Keratinocyte (primary cell): ENCODE measurements around the gene MAPK12. TPM values are rescaled to one million over a fixed set of nuclear protein-coding genes. Genes with fewer than 3 reads are reported as not detected.

Experiments
- DNase-seq: peaks from one replicate; pipeline ENCODE4 v3.0.0-alpha.2; 2011; ENCODE audit warnings: low read depth, missing footprints, low spot score
- FAIRE-seq: peaks from 2 replicates; lab custom pipeline; 2011; peaks lifted over from hg19 to GRCh38; lab: Jason Lieb, UNC
- H2AFZ ChIP-seq: 2 replicates; pipeline ENCODE4 v1.6.0; 2012; ENCODE audit warnings: low read length, control low read depth, inconsistent platforms; ENCODE audit not compliant: control insufficient read depth
- H3K27ac ChIP-seq: 2 replicates; pipeline ENCODE4 v1.5.1; 2011; ENCODE audit warnings: low read length; ENCODE audit not compliant: control insufficient read depth, insufficient read depth
- H3K27me3 ChIP-seq: 3 replicates; pipeline ENCODE4 v1.6.0; 2011; ENCODE audit warnings: low read length; ENCODE audit not compliant: control insufficient read depth, insufficient read depth; ENCODE audit errors: extremely low read depth
- H3K36me3 ChIP-seq, 2 experiments: 2 replicates in 1 of 2; 3 replicates in 1 of 2; pipeline ENCODE4 v1.5.1; 2011; ENCODE audit warnings: low read length in 2 of 2, mild to moderate bottlenecking in 1 of 2; ENCODE audit not compliant: control insufficient read depth in 2 of 2, insufficient read depth in 2 of 2; ENCODE audit errors: extremely low read depth in 1 of 2
- H3K4me1 ChIP-seq: 3 replicates; pipeline ENCODE4 v1.5.1; 2011; ENCODE audit warnings: low read length; ENCODE audit not compliant: control insufficient read depth, insufficient read depth; ENCODE audit errors: extremely low read depth
- H3K4me2 ChIP-seq: 3 replicates; pipeline ENCODE4 v1.6.0; 2011; ENCODE audit warnings: low read depth, low read length; ENCODE audit not compliant: control insufficient read depth, insufficient read depth; ENCODE audit errors: extremely low read depth
- H3K4me3 ChIP-seq, 3 experiments: fragments of 200-600 bp in 1 of 3; sonication (generic) in 1 of 3; 2 replicates in 2 of 3; 3 replicates in 1 of 3; pipeline ENCODE4 v1.5.1; 2011 to 2016; ENCODE audit warnings: low read length in 3 of 3, mild to moderate bottlenecking in 3 of 3, control low read depth in 2 of 3, inconsistent platforms in 1 of 3, low read depth in 1 of 3, mixed read lengths in 1 of 3, mixed run types in 1 of 3, moderate library complexity in 1 of 3; ENCODE audit not compliant: control insufficient read depth in 2 of 3, insufficient read depth in 2 of 3; ENCODE audit errors: extremely low read depth in 1 of 3
- H3K79me2 ChIP-seq: 2 replicates; pipeline ENCODE4 v1.6.0; 2012; ENCODE audit warnings: low read length; ENCODE audit not compliant: control insufficient read depth, insufficient read depth
- H3K9ac ChIP-seq: 3 replicates; pipeline ENCODE4 v1.6.0; 2011; ENCODE audit warnings: low read length; ENCODE audit not compliant: control insufficient read depth, insufficient read depth; ENCODE audit errors: extremely low read depth
- H3K9me1 ChIP-seq: 3 replicates; pipeline ENCODE4 v1.6.0; 2011; ENCODE audit warnings: low read length; ENCODE audit not compliant: control insufficient read depth, insufficient read depth; ENCODE audit errors: extremely low read depth
- H3K9me3 ChIP-seq: 2 replicates; pipeline ENCODE4 v1.5.1; 2012; ENCODE audit warnings: low read depth, low read length; ENCODE audit not compliant: control insufficient read depth
- H4K20me1 ChIP-seq: 3 replicates; pipeline ENCODE4 v1.6.0; 2011; ENCODE audit warnings: low read length; ENCODE audit not compliant: control insufficient read depth, insufficient read depth; ENCODE audit errors: extremely low read depth
- CTCF ChIP-seq, 3 experiments: IDR thresholded peaks in 1 of 3; conservative IDR thresholded peaks in 1 of 3; optimal IDR thresholded peaks in 1 of 3; 2 replicates in 2 of 3; 3 replicates in 1 of 3; pipeline versions ENCODE3 to v1.5.1; 2011; ENCODE audit warnings: low read length in 3 of 3, mild to moderate bottlenecking in 3 of 3, moderate library complexity in 2 of 3, control low read depth in 1 of 3, inconsistent platforms in 1 of 3; ENCODE audit not compliant: insufficient read depth in 2 of 3; ENCODE audit errors: extremely low read depth in 1 of 3
- EZH2 ChIP-seq: IDR thresholded peaks from one replicate; pipeline ENCODE4 v1.6.1; 2012; ENCODE audit warnings: inconsistent platforms, mild to moderate bottlenecking, low read length, moderate library complexity
- dilution Hi-C: fragments of 300-500 bp; cut with MboI; formaldehyde crosslinking; loops from one replicate; pipeline ENCODE4 v1.7.0; 2020; ENCODE audit warnings: low sequenced_read_pairs; ENCODE audit not compliant: extremely low pct_ligation_motif_present
- polyA plus RNA-seq, 5 experiments: library from polyadenylated mRNA; depleted of rRNA in 3 of 5; stranded (reverse) in 3 of 5; stranded (forward) in 1 of 5; unstranded in 1 of 5; fragments of >200 nt; gene quantifications; 1 replicate in 1 of 5; 2 replicates in 3 of 5; 3 replicates in 1 of 5; pipeline versions ENCODE4 v1.2.1 to v1.2.3, GENCODE V29; 2011 to 2012; ENCODE audit warnings: missing spikeins in 2 of 5, low read depth in 1 of 5, low replicate concordance in 1 of 5

The MAPK12 gene
- polyA plus RNA-seq, 1 donor (not counting 4 experiments of a cell fraction or from before 2014, with no cell fraction given): 10.1 TPM

GRCh38 chr22:50207383-50208140 lies 53.9 kb downstream of the MAPK12 start:
- peaks cover 2% of the 10 kb centered on the region for H3K9me1 ChIP-seq
- no peaks in the 10 kb centered on the region for H3K9me3 ChIP-seq
- H3K36me3 ChIP-seq: peaks cover 21 to 30% of the 10 kb centered on the region in 2 experiments
- TF ChIP-seq CTCF (optimal IDR thresholded peaks at IDR 0.05 in 1 of 3, IDR thresholded peaks at IDR 0.05 in 1 of 3, conservative IDR thresholded peaks at IDR 0.05 in 1 of 3; ENCODE audit: extremely low read depth in 1 of 3, insufficient read depth in 2 of 3, low read length in 3 of 3) (no peak), EZH2 (no peak)
- FAIRE-seq: no peak
- H3K4me1 ChIP-seq: peaks cover 6% of the 10 kb centered on the region
- H3K4me2 ChIP-seq: no peak overlapping the region
- H3K9ac ChIP-seq: no peak overlapping the region
- H3K27me3 ChIP-seq: no peaks in the 10 kb centered on the region
- no peak overlapping the region for H3K4me3 ChIP-seq
- H3K79me2 ChIP-seq: peaks cover 16% of the 10 kb centered on the region
- dilution Hi-C loops: no loop called here
- no peak for DNase-seq
- H2AFZ ChIP-seq: no peak overlapping the region
- no peak overlapping the region for H3K27ac ChIP-seq
- peaks cover 10% of the 10 kb centered on the region for H4K20me1 ChIP-seq

- Histone ChIP-seq H3K79me2 (peaks cover 16% of the 10 kb centered on the region), H3K9me1 (peaks cover 5% of the 10 kb centered on the region), H3K4me2 (no peak overlapping the region), H2AFZ (no peak overlapping the region), H4K20me1 (peaks cover 10% of the 10 kb centered on the region), H3K9ac (no peak overlapping the region), H3K27ac (no peak overlapping the region), H3K4me1 (peaks cover 11% of the 10 kb centered on the region), H3K36me3 (peaks cover 18 to 27% of the 10 kb centered on the region in 2 experiments), H3K9me3 (no peaks in the 10 kb centered on the region), H3K27me3 (no peaks in the 10 kb centered on the region), H3K4me3 (no peak overlapping the region)
- no peak for DNase-seq
- TF ChIP-seq EZH2 (no peak), CTCF (optimal IDR thresholded peaks at IDR 0.05 in 1 of 3, IDR thresholded peaks at IDR 0.05 in 1 of 3, conservative IDR thresholded peaks at IDR 0.05 in 1 of 3; ENCODE audit: extremely low read depth in 1 of 3, insufficient read depth in 2 of 3, low read length in 3 of 3) (peak; percentile 27 to 52 (median 47))
- FAIRE-seq: no peak
- dilution Hi-C loops: no loop called here
Measured at GRCh38 chr22:50206599-50206998, 54.9 kb downstream of the MAPK12 start.
